A549 (cell line): ENCODE results near the gene RTL1. TPM values are rescaled to one million over a fixed set of nuclear protein-coding genes. Genes with fewer than 3 reads are reported as not detected.
A peak's percentile ranks its signal among the peaks of the same experiment; 100 is the strongest.

Experiments
- ATAC-seq, 2 experiments: fragments of 200-7000 bp in 1 of 2; fragments of >200 bp in 1 of 2; cut with Nextera tagmentation in 1 of 2; cut with Tn5 transposase in 1 of 2; 3 replicates each; pipeline versions ENCODE4 v1.8.0 to v1.9.1; 2018 to 2020; ENCODE audit warnings: mild to moderate bottlenecking in 1 of 2, moderate library complexity in 1 of 2
- CTCF ChIA-PET: fragments of 300-600 bp; sonication (Branson Sonifier 250); formaldehyde crosslinking; extraction: SDS; loops from one replicate; lab custom pipeline; 2021; ENCODE audit warnings: antibody characterized with exemption, inconsistent platforms; lab: Yijun Ruan, JAX
- POLR2A ChIA-PET: fragments of 350-600 bp; formaldehyde crosslinking; extraction: SDS; loops from one replicate; lab custom pipeline; 2021; ENCODE audit warnings: antibody characterized with exemption, inconsistent platforms; lab: Yijun Ruan, JAX
- DNase-seq, 2 experiments: peaks; one replicate each; pipeline versions ENCODE4 v3.0.0 to v3.0.0-alpha.2; 2011 to 2016; ENCODE audit warnings: low read depth in 1 of 2, low spot score in 1 of 2
- FAIRE-seq: peaks from 2 replicates; lab custom pipeline; 2011; peaks lifted over from hg19 to GRCh38; lab: Jason Lieb, UNC
- H3K27ac ChIP-seq, 2 experiments: fragments of >200 bp; sonication (Bioruptor Twin); formaldehyde crosslinking; 3 replicates each; pipeline ENCODE4 v1.5.1; 2016 to 2017
- H3K4me1 ChIP-seq: fragments of >200 bp; sonication (Bioruptor Twin); formaldehyde crosslinking; 3 replicates; pipeline ENCODE4 v1.6.1; 2016
- H3K4me2 ChIP-seq: fragments of >200 bp; sonication (Bioruptor Twin); formaldehyde crosslinking; 3 replicates; pipeline ENCODE4 v1.6.1; 2016
- H3K4me3 ChIP-seq: fragments of >200 bp; sonication (Bioruptor Twin); formaldehyde crosslinking; 3 replicates; pipeline ENCODE4 v1.5.1; 2016
- H3K9me3 ChIP-seq: fragments of >200 bp; sonication (Bioruptor Twin); formaldehyde crosslinking; 3 replicates; pipeline ENCODE4 v1.6.1; 2016
- CBX2 ChIP-seq: fragments of 200-600 bp; sonication (generic); IDR thresholded peaks from 2 replicates; pipeline ENCODE4 v1.6.1; 2016; ENCODE audit warnings: low read depth, mild to moderate bottlenecking, borderline replicate concordance
- CTCF ChIP-seq: fragments of >200 bp; sonication (Bioruptor Twin); formaldehyde crosslinking; IDR thresholded peaks from 3 replicates; pipeline ENCODE4 v1.5.1; 2016
- EHF ChIP-seq: fragments of 250-450 bp; sonication (Bioruptor Pico); IDR thresholded peaks from 2 replicates; pipeline ENCODE4 v1.5.0; 2020; ENCODE audit warnings: mild to moderate bottlenecking
- FOSB ChIP-seq: fragments of 250-450 bp; sonication (Bioruptor Pico); IDR thresholded peaks from 2 replicates; pipeline ENCODE4 v1.5.0; 2020; ENCODE audit warnings: mild to moderate bottlenecking, moderate library complexity
- FOXS1 ChIP-seq: fragments of 250-450 bp; sonication (Bioruptor Pico); IDR thresholded peaks from 2 replicates; pipeline ENCODE4 v1.5.0; 2020; ENCODE audit warnings: mild to moderate bottlenecking, moderate library complexity
- HDAC2 ChIP-seq: fragments of 200-600 bp; sonication (generic); IDR thresholded peaks from 2 replicates; pipeline ENCODE4 v1.6.1; 2016
- HOXA7 ChIP-seq: fragments of 250-450 bp; sonication (Bioruptor Pico); IDR thresholded peaks from 2 replicates; pipeline ENCODE4 v1.5.0; 2020; ENCODE audit warnings: mild to moderate bottlenecking, moderate library complexity
- JUNB ChIP-seq: fragments of >200 bp; sonication (Bioruptor Twin); formaldehyde crosslinking; IDR thresholded peaks from 2 replicates; pipeline ENCODE4 v1.6.1; 2016
- KDM1A ChIP-seq: fragments of 200-600 bp; sonication (generic); IDR thresholded peaks from 2 replicates; pipeline ENCODE4 v1.6.1; 2016; ENCODE audit warnings: low read depth, mild to moderate bottlenecking
- KDM5A ChIP-seq: fragments of 200-600 bp; sonication (generic); IDR thresholded peaks from 2 replicates; pipeline ENCODE4 v1.6.1; 2016; ENCODE audit warnings: antibody characterized with exemption, mild to moderate bottlenecking
- MAZ ChIP-seq: fragments of 150-350 bp; IDR thresholded peaks from 2 replicates; pipeline ENCODE4 v1.6.1; 2014; ENCODE audit warnings: antibody characterized with exemption, low read depth, low read length, borderline replicate concordance
- MYC ChIP-seq: IDR thresholded peaks from 2 replicates; pipeline ENCODE4 v1.6.1; 2012; ENCODE audit warnings: mild to moderate bottlenecking, inconsistent platforms, low read length, improper control_type of control experiment, borderline replicate concordance
- POLR2A ChIP-seq: IDR thresholded peaks from 2 replicates; pipeline ENCODE4 v1.6.1; 2012; ENCODE audit warnings: mild to moderate bottlenecking, low read length
- RARB ChIP-seq: fragments of 250-450 bp; sonication (Bioruptor Pico); IDR thresholded peaks from 2 replicates; pipeline ENCODE4 v1.8.0; 2021; ENCODE audit warnings: mild to moderate bottlenecking, moderate library complexity
- RCOR1 ChIP-seq: fragments of 150-350 bp; IDR thresholded peaks from 2 replicates; pipeline ENCODE4 v1.6.1; 2014; ENCODE audit warnings: antibody characterized with exemption, low read length, low read depth
- RFX5 ChIP-seq: fragments of 450-650 bp; IDR thresholded peaks from 2 replicates; pipeline ENCODE4 v1.7.1; 2014; ENCODE audit warnings: antibody characterized with exemption, mild to moderate bottlenecking, moderate library complexity
- SMC3 ChIP-seq: fragments of >200 bp; sonication (Bioruptor Twin); formaldehyde crosslinking; IDR thresholded peaks from 3 replicates; pipeline ENCODE4 v1.6.1; 2018; ENCODE audit warnings: inconsistent platforms
- WGBS: methylation state at CpG from one replicate; pipeline ENCODE4 v1.1.6; 2017; ENCODE audit errors: missing lambda C conversion rate; 5-methylcytosine and 5-hydroxymethylcytosine counted together
- polyA plus RNA-seq, 4 experiments: library from polyadenylated mRNA; depleted of rRNA in 3 of 4; stranded (reverse); fragments of >200 nt; fragmentation: RNase III in 1 of 4; extraction: RNeasy Plus Mini Kit Qiagen cat#74134 plus additional on column Dnase treatment in 1 of 4; gene quantifications; 2 replicates in 3 of 4; 3 replicates in 1 of 4; pipeline ENCODE4 v1.2.3, GENCODE V29; 2011 to 2017
- TF ChIP-seq, protein P1 (sequence below): IDR thresholded peaks from 2 replicates; pipeline ENCODE4 v1.6.1; 2012; ENCODE audit warnings: low read depth, borderline replicate concordance
- TF ChIP-seq, protein P2 (sequence below): fragments of 200-600 bp; sonication (generic); IDR thresholded peaks from 2 replicates; pipeline ENCODE4 v1.6.1; 2016; ENCODE audit warnings: antibody characterized with exemption, mild to moderate bottlenecking, moderate library complexity
- TF ChIP-seq, protein P3 (sequence below): fragments of 250-450 bp; sonication (Bioruptor Pico); IDR thresholded peaks from 2 replicates; pipeline ENCODE4 v1.5.0; 2020; ENCODE audit warnings: low read depth, mild to moderate bottlenecking, moderate library complexity

The RTL1 gene
- polyA plus RNA-seq, 2 of the 4 experiments (the other 2 are of a cell fraction): 0.01 TPM; not detected in 1

- no peak overlapping the region for H3K4me3 ChIP-seq
- H3K4me1 ChIP-seq: peaks cover 7% of the 10 kb centered on the region; the same call in 1 of the 3 replicates
- FAIRE-seq (no peak), ATAC-seq (no peak), DNase-seq (no peak)
- CTCF ChIA-PET: interaction anchor here (0.7 to 4.4 kb wide), 9 partner anchors 8 to 813 kb away, joined by 3 to 30 read pairs (median 3); no protein-coding TSS in a partner anchor
- H3K9me3 ChIP-seq: no peaks in the 10 kb centered on the region
- TF ChIP-seq KDM5A (no peak), CBX2 (no peak), JUNB (no peak), HOXA7 (CRISPR knock-in tag) (no peak), KDM1A (no peak), EHF (CRISPR knock-in tag) (no peak), FOSB (CRISPR knock-in tag) (no peak), RFX5 (no peak)
- TF ChIP-seq, protein P1, sequence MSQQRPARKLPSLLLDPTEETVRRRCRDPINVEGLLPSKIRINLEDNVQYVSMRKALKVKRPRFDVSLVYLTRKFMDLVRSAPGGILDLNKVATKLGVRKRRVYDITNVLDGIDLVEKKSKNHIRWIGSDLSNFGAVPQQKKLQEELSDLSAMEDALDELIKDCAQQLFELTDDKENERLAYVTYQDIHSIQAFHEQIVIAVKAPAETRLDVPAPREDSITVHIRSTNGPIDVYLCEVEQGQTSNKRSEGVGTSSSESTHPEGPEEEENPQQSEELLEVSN: no peak
- TF ChIP-seq, protein P2, sequence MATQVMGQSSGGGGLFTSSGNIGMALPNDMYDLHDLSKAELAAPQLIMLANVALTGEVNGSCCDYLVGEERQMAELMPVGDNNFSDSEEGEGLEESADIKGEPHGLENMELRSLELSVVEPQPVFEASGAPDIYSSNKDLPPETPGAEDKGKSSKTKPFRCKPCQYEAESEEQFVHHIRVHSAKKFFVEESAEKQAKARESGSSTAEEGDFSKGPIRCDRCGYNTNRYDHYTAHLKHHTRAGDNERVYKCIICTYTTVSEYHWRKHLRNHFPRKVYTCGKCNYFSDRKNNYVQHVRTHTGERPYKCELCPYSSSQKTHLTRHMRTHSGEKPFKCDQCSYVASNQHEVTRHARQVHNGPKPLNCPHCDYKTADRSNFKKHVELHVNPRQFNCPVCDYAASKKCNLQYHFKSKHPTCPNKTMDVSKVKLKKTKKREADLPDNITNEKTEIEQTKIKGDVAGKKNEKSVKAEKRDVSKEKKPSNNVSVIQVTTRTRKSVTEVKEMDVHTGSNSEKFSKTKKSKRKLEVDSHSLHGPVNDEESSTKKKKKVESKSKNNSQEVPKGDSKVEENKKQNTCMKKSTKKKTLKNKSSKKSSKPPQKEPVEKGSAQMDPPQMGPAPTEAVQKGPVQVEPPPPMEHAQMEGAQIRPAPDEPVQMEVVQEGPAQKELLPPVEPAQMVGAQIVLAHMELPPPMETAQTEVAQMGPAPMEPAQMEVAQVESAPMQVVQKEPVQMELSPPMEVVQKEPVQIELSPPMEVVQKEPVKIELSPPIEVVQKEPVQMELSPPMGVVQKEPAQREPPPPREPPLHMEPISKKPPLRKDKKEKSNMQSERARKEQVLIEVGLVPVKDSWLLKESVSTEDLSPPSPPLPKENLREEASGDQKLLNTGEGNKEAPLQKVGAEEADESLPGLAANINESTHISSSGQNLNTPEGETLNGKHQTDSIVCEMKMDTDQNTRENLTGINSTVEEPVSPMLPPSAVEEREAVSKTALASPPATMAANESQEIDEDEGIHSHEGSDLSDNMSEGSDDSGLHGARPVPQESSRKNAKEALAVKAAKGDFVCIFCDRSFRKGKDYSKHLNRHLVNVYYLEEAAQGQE: no peak
- POLR2A ChIA-PET: no interaction called here
- peak overlapping the region in 1 of 2 experiments; percentile 65; a peak in 3 of 6 replicates for H3K27ac ChIP-seq
- H3K4me2 ChIP-seq: no peak overlapping the region
- WGBS: 92% methylated on average over 14 of the region's 14 CpGs
Observed at GRCh38 chr14:100851946-100852620, 51.4 kb downstream of the RTL1 start.

- Histone ChIP-seq H3K9me3 (no peaks in the 10 kb centered on the region), H3K4me2 (no peak overlapping the region), H3K4me3 (no peak overlapping the region), H3K4me1 (peaks cover 7% of the 10 kb centered on the region; the same call in 1 of the 3 replicates), H3K27ac (peak overlapping the region in 1 of 2 experiments; percentile 65; a peak in 3 of 6 replicates)
- POLR2A ChIA-PET: no interaction called here
- WGBS: 93% methylated on average over 13 of the region's 13 CpGs
- TF ChIP-seq HOXA7 (CRISPR knock-in tag) (no peak), MAZ (no peak), CTCF (no peak), RARB (CRISPR knock-in tag) (no peak), FOXS1 (no peak), POLR2A (no peak), RCOR1 (no peak), MYC (no peak), RFX5 (no peak), HDAC2 (no peak), SMC3 (no peak)
- TF ChIP-seq, protein P3, sequence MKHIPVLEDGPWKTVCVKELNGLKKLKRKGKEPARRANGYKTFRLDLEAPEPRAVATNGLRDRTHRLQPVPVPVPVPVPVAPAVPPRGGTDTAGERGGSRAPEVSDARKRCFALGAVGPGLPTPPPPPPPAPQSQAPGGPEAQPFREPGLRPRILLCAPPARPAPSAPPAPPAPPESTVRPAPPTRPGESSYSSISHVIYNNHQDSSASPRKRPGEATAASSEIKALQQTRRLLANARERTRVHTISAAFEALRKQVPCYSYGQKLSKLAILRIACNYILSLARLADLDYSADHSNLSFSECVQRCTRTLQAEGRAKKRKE (CRISPR knock-in tag): no peak
- FAIRE-seq (no peak), ATAC-seq (no peak), DNase-seq (no peak)
- CTCF ChIA-PET: interaction anchor here (0.6 to 4.4 kb wide), 14 partner anchors 8 to 838 kb away, joined by 3 to 30 read pairs (median 4); no protein-coding TSS in a partner anchor
Observed at GRCh38 chr14:100851586-100851916, 52.0 kb downstream of the RTL1 start.
